GM23338 (cell line): ENCODE results near the gene FKBP2. TPM values are rescaled to one million over a fixed set of nuclear protein-coding genes. Genes with fewer than 3 reads are reported as not detected.

Source experiments
- ETS1 ChIP-seq: IDR thresholded peaks from 2 replicates; pipeline ENCODE4 v1.6.1; 2016; ENCODE audit warnings: antibody characterized with exemption
- EZH2phosphoT487 ChIP-seq: fragments of 200-600 bp; sonication (generic); IDR thresholded peaks from one replicate; pipeline ENCODE4 v1.8.1; 2018; ENCODE audit warnings: antibody characterized with exemption; ENCODE audit not compliant: unreplicated experiment
- STAT1 ChIP-seq: IDR thresholded peaks from one replicate; pipeline ENCODE4 v1.6.1; 2016; ENCODE audit warnings: antibody characterized with exemption; ENCODE audit not compliant: unreplicated experiment
- ZNF114 ChIP-seq: fragments of 250-450 bp; sonication (Bioruptor Pico); IDR thresholded peaks from 2 replicates; pipeline ENCODE4 v1.5.0; 2020; ENCODE audit warnings: mild to moderate bottlenecking, moderate library complexity
- ZNF331 ChIP-seq: fragments of 250-450 bp; sonication (Bioruptor Pico); IDR thresholded peaks from 2 replicates; pipeline ENCODE4 v1.5.0; 2020; ENCODE audit warnings: low read depth, mild to moderate bottlenecking, moderate library complexity
- ZNF462 ChIP-seq: fragments of 250-450 bp; sonication (Bioruptor Pico); IDR thresholded peaks from 2 replicates; pipeline ENCODE4 v1.5.0; 2020; ENCODE audit warnings: mild to moderate bottlenecking, moderate library complexity
- polyA plus RNA-seq: library from polyadenylated mRNA; unstranded; fragments of >200 nt; fragmentation: Nextera tagmentation; extraction: Ambion mirVana; gene quantifications from 2 replicates; pipeline ENCODE4 v1.2.1, GENCODE V29; 2016
- total RNA-seq: library from RNA; depleted of rRNA; stranded (reverse); fragments of >200 nt; shearing (Covaris generic); gene quantifications from 2 replicates; pipeline ENCODE4 v1.2.3, GENCODE V29; 2014
- TF ChIP-seq, protein P1 (sequence below): IDR thresholded peaks from one replicate; pipeline ENCODE4 v1.6.1; 2018; ENCODE audit warnings: antibody characterized with exemption; ENCODE audit not compliant: unreplicated experiment

Gene FKBP2
- total and polyA plus RNA-seq, 2 experiments from 2014 or later = 31.4 to 201 TPM

- TF ChIP-seq ZNF462 (no peak), EZH2phosphoT487 (no peak), ETS1 (no peak), STAT1 (no peak), ZNF114 (CRISPR knock-in tag) (no peak), ZNF331 (CRISPR knock-in tag) (no peak)
- TF ChIP-seq, protein P1, sequence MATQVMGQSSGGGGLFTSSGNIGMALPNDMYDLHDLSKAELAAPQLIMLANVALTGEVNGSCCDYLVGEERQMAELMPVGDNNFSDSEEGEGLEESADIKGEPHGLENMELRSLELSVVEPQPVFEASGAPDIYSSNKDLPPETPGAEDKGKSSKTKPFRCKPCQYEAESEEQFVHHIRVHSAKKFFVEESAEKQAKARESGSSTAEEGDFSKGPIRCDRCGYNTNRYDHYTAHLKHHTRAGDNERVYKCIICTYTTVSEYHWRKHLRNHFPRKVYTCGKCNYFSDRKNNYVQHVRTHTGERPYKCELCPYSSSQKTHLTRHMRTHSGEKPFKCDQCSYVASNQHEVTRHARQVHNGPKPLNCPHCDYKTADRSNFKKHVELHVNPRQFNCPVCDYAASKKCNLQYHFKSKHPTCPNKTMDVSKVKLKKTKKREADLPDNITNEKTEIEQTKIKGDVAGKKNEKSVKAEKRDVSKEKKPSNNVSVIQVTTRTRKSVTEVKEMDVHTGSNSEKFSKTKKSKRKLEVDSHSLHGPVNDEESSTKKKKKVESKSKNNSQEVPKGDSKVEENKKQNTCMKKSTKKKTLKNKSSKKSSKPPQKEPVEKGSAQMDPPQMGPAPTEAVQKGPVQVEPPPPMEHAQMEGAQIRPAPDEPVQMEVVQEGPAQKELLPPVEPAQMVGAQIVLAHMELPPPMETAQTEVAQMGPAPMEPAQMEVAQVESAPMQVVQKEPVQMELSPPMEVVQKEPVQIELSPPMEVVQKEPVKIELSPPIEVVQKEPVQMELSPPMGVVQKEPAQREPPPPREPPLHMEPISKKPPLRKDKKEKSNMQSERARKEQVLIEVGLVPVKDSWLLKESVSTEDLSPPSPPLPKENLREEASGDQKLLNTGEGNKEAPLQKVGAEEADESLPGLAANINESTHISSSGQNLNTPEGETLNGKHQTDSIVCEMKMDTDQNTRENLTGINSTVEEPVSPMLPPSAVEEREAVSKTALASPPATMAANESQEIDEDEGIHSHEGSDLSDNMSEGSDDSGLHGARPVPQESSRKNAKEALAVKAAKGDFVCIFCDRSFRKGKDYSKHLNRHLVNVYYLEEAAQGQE = no peak
These were observed 21.1 kb upstream of the FKBP2 start (continued) for GRCh38 chr11:64219755-64220154.
